HG02943 (cell line): ENCODE measurements around the gene PKD2.
"Not testable (repeated sequence)": the region's sequence is repeated elsewhere in the genome, so short reads cannot be mapped to it uniquely, and the experiment has no call there.

Source experiments
- ATAC-seq: cut with Tn5 transposase; IDR thresholded peaks from one replicate; pipeline ENCODE4 v1.9.1; 2021; ENCODE audit warnings: mild to moderate bottlenecking, low read depth, moderate library complexity; ENCODE audit not compliant: unreplicated experiment

The PKD2 gene

DNA sequence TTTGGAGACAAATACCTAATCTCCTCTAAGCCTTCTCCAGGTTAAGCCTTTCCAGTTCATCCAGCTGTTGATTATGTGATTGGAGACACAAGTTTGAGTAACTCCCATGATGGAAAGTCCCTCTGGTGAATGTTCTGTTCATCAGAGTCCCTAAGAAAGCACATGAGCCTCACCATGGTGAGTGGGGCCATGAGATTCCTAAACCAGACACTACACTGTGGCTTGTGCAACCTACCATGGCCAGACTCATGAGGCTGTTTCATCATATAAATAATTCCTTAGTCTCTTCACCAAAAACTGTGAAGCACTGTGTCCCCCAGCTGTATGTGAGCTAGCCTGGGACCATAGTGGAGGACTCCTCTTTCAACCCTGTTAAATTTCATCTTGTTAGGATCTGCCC, 14.4 kb downstream of the PKD2 start:
- no peak for ATAC-seq

DNA sequence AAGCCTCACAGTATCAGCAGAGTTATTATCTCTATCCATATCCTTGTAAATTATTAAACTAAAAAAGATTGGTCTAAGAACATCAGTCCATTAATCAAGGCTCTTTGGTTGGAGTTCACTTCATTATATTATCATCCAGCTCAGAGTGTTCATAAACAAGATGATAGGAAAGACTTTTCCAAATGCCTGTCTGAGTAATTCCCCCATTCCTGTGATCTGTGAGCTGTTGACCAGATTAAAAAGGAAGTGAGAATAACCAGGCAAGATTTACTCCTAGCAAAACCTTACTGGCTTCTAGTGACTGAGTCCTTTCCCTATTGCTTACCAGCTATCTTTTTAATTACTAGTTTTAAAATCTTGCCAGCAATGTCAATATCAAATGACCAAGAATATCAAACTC, 14.9 kb downstream of the PKD2 start:
- ATAC-seq = no peak

DNA sequence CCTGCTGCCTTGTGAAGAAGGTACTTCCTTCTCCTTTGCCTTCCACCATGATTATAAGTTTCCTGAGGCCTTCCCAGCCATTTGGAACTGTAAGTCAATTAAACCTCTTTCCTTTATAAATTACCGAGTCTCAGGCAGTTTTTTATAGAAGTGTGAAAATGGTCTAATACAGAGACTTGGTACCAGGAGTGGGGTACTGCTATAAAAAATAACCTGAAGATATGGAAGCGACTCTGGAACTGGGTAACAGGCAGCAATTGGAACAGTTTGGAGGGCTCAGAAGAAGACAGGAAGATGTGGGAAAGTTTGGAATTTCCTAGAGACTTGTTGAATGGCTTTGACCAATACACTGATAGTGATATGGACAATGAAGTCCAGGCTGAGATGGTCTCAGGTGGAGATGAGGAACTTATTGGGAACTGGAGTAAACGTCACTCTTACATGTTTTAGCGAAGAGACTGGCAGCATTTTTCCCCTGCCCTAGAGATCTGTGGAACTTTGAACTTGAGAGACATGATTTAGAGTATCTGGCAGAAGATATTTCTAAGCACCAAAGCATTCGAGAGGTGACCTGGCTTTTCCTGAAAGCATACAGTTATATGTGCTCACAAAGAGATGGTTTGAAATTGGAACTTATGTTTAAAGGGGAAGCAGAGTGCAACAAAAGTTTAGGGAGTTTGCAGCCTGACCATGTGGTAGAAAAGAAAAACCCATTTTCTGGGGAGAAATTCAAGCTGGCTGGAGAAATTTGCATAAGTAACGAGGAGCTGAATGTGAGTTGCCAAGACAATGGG, 18.6 kb downstream of the PKD2 start:
- ATAC-seq = not testable (repeated sequence)

DNA sequence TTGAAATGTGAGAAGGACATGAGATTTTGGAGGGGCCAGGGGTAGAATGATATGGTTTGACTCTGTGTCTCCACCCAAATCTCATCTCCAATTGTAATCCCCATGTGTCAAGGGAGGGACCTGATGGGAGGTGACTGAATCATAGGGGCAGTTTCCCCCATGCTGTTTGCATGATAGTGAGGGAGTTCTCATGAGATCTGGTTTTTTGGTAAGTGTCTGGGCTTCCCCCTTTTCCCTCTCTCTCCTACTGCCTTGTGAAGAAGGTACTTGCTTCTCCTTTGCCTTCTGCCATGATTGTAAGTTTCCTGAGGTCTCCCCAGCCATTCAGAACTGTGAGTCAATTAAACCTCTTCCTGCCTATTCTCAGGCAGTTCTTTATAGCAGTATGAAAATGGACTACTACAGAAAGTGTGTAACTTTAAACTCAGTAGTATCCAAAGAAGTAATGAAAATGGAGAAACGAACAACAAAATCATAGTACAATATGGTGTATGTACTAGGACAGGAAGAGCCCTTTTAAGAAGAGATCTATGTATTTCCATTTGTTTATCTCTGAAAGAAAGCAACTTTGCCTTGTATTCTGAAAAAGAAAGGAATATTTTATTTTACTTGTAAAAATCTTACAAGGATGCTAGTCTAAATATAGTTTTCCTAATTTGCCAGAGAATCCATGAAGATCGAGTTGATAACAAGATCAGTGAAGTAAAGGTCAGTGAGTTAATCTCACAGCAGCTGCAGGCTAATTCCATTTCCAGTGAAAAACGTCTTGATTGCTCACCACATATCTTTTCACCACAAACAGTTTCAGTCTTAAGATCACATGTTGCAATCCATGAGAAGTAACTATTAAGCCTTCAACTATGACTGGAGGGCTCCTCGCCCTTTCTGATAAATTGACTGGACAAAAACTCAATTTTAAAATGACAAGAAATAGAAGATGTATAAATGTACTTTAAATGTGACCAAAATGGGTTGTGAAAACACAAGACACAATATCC, 20.5 kb downstream of the PKD2 start:
- no peak for ATAC-seq

DNA sequence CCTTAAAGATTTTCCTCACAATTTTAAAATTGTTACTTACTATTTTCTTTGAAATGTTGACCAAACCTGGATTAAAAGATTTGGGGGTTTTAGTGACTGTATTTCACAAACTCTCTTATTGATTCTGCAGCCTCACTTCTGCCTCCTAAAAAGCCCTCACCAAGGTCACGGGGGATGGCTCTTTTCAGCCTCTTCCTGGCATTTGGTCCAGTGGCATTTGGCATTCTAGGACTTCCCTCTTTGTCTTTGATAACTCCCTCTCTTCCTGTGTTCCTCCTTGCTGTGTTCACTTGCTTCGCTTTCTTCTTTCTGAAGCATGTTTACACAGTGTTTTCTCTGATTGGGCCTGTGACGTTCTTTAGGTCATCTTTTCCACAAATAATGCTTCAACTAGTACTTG, 21.5 kb downstream of the PKD2 start:
- no peak for ATAC-seq

DNA sequence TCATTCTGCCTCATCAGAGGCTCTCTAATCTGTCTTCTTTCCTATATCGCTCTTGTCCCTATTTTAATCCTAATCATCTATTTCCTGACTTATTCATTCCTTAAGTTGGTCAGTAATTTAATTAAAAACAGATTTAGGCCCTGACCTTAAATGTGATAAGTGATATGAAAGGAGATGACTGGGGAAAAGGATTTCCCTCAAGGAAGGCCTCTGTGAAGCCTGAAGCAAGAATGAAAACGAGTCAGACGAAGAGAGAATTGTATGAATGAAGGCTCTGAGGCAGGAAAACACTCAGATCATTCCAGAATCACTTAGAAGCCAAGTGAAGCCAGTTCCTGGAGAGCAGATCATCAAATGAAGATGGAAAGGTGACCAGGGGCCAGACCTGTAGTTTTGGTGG, 22.1 kb downstream of the PKD2 start:
- no peak for ATAC-seq

DNA sequence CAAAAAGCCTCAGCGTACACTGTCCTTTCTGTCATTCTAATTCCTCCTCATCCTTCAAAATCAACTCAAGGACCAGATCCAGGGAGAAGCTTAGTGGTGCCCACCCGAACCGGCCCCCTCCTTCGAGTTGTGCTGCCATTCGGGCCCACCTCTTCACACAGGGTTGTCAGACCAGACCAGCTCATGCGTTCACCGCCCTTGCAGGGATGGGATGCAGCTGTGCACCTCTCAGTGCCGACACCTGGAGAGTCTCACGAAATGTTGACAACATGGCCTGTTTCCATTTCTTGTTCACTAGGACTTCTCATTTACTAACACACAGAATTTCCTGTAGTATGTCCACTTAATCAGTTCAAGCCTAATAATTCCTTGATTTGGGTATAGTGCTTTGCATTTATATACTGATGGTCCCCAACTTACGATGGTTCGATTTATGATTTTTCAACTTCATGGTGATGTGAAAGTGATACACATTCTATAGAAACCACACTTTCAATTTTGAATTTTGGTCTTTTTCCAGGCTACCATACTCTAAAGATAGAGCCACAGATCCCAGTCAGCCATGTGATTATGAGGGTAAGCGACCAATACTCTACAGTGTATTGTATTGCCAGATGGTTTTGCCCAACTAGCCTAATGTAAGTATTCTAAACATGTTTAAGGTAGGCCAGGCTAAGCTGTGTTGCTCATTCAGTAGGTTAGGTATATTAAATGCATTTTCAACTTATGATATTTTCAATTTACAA, 23.3 kb downstream of the PKD2 start:
- no peak for ATAC-seq

DNA sequence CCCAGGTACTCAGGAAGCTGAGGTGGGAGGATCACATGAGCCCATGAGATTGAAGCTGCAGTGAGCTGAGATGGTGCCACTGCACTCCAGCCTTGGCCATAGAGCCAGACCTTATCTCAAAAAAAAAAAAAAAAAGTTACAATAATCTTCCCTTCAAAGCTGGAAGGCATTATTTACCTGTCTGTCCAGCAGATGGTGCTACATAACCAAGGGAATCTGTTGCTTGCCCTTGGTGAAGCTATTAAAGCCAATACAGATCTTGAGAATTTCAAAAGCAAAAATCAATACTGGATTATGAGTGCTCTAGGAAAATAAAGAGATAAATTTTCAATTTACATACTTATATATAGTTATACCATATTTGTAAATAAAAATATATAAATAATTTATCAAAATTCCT, 25.9 kb downstream of the PKD2 start:
- ATAC-seq = peak; percentile 64

DNA sequence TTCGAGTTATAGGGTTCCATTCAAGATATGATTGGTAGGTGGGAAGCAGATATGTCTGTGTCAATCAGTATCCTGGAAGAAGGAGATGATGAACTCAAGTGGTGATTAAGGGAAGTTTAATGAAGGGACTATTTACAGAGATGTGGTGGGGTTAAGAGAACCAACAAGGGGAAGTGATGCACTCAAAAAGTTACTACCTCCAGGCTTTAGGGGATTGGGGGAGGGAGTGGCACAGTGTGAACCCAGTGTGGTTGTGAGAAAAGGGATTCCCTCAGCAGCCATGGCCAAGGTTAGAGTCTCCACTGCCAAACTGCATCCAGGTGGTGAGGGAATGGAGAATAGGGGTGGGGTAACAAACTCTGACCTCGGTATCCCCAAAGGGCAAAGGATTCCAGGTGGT, 27.9 kb downstream of the PKD2 start:
- ATAC-seq = no peak

DNA sequence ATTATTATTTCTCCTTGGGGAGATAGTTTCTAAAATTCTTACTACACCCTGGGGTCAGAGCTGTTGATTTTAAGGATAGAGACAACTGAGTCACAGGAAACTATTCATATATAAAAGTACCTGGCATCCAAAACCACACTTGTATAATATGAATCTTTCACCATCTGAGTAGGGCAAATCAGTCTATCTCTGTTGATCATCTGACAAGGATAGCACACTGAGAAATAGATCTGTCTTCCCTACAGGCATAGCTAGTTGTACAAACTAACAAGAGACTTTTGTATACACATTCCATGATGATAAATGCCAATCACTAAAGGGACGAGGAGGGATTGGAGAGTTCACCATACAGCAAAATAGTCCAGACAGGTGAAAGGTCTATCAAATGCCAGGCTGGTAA, 30.0 kb downstream of the PKD2 start:
- ATAC-seq = no peak

DNA sequence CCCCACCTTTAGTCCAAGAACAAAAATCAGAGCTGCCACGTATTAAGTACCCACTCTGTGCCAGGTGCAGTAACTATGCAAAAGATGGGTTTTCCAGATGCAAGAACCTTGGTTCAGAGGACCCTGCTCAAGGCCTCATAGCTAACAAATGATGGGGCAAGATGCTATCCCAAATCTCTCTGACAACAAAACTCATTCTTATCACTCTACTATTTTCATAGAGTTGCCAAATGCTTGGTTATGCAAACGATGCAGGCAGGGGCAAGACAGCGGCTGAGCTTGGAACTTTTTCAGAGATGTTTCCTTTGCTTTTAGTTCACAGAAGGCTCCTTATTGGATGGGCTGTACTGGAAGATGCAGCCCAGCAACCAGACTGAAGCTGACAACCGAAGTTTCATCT, 30.5 kb downstream of the PKD2 start:
- ATAC-seq = no peak

DNA sequence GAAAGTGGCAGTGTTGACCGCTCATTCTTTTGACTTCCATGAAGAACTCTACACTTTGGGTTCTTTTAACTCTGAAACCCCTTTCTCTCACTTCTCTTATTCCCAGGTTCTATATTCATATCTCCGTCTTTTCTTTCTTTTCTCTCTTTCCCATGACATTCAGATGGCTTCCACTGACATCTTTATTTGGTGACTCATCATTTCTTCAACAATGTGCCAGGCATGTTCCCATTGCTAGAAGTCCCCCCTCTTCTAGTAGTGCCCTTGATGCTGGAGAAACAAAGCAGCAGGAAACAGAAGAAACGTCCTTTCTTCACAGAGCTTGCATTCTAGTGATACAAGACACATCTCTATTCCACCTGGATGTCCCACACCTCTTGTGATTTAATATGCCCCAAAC, 33.3 kb downstream of the PKD2 start:
- no peak for ATAC-seq

DNA sequence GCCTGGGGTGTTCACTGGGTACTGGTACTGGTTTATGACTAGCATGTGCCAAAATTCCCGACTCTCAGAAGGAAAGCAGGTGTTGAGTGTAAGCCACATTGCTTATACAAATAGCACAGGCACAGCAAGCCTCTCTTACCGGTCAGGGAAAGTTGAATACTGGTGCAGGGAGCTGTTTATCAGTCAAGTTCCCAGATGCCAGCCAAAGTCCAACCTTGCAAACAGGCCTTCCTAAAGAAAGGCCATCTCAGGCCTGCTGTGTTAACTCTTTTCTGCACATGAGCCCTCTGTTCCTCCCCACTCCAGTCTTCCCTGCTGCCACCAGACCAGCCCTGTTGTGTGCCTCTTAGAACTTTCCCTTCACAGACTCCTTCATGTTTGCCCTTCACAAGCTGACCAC, 34.2 kb downstream of the PKD2 start:
- ATAC-seq = no peak

DNA sequence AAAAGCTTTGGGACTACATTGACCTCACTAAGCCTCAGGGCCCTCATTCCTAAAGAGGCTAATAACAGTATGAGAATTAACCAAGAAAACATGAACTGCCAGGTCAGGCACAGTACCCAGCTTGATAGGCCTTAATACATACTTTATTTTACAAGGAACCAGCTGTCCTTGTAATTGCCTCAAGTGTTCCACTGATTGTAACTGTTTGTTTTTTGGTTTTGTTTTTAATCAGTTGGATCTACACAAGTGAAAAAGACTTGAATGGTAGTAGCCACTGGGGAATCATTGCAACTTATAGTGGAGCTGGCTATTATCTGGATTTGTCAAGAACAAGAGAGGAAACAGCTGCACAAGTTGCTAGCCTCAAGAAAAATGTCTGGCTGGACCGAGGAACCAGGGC, 35.6 kb downstream of the PKD2 start:
- ATAC-seq = no peak

DNA sequence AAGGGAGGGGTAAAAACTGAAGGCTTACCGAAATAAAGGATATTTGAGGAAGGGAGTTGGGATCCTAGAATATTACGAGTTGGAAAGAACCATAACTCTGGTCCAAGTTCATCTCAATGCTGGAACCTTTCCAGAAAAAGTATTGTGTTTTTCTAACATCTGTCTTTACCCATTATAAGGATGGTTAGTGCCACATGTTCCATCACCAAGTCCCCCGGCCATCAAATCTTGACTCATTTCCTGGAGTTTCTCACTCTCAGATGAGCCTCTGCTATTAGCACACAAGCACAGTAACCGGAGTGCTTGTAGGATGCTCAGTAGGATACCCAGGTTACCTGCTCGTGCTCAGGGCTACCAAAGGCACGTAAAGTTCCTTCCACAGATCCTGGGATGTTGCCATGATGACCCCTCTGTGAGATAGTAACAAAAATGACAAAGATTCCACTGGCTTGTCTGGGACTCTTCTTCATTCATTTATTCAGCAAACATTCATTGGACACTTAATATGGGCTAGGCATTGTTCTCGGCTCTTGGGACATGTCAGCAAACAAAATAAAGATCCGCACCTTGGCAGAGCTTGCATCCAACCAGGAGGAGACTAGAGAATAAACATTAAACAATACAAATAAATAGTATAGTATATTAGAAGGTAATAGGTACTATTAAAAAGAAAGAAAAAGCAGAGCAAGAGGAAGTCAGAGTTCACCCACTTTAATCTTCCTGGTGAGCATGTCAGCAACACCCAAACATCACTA, 36.3 kb downstream of the PKD2 start:
- ATAC-seq = no peak

DNA sequence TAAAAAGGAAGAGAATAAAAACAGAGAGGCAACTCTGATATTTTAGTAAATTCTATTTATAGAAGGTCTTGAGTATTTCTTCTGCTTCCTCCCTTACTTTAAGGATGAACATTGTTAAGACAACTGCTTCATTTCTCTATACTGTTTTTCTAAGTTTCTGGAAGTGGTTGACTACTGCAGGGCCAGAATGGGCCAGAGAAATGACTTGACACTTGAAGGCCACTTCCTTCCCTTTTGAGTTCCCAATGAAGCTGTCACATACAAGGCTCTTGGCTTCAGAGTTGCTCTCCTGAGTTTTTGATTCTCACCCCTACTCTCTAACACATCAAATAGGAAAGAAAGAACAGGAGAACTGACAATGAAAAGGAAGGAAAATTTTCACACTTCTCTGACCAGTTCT, 37.6 kb downstream of the PKD2 start:
- ATAC-seq = no peak

DNA sequence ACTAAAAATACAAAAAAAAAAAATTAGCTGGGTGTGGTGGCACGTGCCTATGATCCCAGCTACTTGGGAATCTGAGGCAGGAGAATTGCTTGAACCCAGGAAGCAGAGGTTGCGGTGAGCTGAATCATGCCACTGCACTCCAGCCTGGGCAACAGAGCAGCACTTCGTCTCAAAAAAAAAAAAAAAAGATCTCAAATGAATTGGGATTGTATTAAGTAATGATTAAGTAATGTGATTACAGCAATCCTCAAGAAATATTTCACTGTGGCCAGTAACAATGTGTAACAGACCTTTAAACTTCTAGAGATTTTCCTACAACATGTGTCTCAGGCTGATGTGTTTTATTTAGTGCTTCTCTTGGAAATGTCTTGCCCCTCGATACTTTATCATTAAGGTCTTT, 46.8 kb downstream of the PKD2 start:
- no peak for ATAC-seq

DNA sequence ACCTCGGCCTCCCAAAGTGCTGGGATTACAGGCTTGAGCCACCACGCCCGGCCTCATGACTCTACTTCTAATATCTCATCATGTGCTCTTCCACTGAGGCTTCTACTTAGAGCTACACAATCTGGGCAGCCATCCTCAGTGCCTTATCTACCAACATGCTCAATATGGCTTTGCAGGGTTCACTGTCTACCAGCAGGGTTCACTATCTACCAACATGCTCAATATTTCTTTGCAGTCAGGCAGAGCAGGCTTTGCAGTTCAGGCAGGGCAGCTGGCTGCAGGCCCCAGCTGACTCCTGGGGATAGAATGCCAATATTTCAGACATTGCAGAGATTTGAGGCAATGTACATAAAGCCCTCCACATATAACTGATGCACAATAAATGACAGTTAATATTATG, 47.5 kb downstream of the PKD2 start:
- ATAC-seq = no peak

DNA sequence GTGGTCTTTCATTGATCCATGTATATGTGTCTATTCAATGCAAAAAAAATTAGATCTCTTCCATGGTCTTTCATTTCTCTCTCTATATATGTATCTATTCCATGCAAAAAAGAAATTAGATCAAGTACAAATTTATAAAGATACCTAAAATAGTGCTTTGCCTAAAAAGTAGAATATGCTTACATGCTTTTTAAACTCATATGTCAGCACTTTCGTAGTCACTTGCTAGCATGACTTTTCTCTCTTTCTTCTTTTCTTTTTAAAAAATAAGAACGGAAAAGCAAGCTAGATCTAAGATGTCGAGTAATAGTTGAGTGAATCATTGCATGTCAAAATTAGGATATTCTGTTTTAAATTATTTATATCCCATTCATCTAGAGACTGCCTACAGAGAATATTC, 50.9 kb downstream of the PKD2 start:
- no peak for ATAC-seq

DNA sequence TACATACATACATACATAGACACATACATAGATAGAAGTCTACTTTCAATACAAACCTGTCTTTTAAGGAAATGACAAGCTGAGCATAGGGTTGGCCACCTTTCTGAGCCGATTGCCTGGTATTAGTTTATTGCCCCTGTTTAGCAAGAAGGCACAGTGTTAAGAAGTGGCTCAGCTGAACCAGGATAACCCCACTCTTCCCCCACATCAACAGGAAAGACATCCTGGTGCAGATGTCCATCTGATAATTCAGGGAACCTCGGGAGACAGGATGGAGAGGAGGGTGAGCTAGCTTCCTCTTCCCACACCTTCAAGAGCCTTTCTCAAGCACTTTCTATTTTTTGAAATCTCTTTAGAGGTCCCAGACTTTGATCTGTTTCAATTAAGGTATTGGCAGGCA, 52.3 kb downstream of the PKD2 start:
- no peak for ATAC-seq
